Activated CD8-positive, alpha-beta memory T cell treated with anti-CD3 and anti-CD28 coated beads for 4 hours (primary cell): Measurements from ENCODE around the gene FAM153A.
"Not testable (repeated sequence)": the region's sequence is repeated elsewhere in the genome, so short reads cannot be mapped to it uniquely, and the experiment has no call there.

Source experiments
- DNase-seq, 2 donors: peaks; one replicate each; pipeline ENCODE4 v3.0.0-alpha.2; 2020; ENCODE audit warnings: low read depth in 2 of 2

Gene FAM153A

DNA sequence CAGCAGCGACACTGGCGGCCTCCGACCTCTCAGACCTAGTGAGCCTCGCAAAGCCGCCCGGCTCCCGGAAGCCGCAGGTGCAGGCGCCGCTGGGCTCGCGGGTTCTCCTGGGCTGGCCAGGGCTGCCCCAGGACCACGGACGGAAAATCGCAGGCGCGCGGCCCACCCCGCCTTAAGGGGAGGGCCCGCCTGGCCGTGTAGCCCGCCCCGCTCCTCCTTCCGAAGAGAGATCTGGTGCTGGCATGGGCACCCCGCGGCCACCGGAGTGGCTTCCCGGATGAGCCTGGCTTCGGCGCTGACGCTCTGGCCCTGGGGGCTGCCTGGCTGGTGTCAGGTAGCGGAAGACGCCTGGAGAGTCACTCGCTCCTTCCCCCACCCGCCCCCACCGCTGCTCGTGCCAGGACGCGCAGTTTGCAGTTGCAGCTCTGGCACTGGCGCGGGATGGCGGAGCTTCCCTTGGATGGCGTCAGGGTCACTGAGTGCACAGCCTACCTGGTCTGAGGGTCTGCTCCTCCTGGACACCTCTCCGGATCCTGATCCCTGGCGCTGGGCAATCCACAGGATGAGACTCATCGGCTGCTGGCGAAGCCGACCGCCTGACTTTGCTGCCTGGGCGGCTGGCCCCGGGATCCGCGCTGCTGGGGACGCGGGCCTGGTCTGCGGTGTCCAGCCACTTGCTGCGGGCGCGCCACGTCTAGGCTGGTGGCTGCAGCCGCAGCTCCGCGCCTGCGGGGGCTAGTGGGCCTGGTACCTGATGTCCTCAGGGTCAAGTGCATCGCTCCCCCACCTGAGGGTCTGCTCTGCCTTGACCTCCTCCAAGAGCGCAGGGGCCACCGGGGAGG is at the start of gene FAM153A:
TSS of gene FAM153A (minus strand) at position 108 of the 842 bp plus-strand sequence.
- not testable (repeated sequence) for DNase-seq

DNA sequence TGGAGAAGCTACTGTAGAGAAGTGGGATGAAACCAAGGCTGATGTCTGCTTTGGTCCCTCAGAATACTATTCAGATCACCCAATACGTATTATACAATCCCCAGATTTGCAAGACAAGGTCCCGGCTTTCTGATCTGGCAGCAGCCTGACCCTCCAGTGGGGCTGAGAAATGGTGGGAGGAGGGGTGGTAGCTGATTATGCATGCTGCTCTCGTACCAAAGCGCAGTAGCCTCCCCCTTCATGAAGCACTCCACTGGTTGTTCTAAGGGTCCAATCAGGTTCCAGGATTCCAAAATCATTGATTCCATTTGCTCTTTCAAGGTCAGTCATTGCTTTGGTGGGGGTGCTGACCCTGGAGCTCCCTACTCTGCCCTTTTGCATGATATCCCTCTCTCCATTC is 49.6 kb upstream of the FAM153A start:
- not testable (repeated sequence) for DNase-seq

DNA sequence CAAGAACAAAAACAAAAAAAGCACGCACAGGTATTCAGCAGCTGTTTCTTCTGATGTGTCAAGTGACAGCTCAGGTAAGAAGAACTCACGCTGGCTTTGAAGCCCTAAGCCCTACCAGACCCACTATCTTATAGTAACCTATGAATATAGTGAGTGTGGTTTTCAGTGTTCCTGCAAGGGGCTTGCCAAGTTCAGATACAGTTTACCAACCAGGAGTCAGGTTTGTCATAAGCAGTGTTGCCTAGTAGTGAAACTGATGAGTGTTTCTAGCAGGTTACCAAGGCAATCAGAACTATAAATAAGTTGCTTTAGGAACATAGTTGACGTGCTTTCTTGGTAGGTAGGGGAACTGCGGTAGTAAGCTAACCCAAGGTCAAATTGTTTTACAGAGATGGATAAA is 43.4 kb upstream of the FAM153A start:
- not testable (repeated sequence) for DNase-seq

DNA sequence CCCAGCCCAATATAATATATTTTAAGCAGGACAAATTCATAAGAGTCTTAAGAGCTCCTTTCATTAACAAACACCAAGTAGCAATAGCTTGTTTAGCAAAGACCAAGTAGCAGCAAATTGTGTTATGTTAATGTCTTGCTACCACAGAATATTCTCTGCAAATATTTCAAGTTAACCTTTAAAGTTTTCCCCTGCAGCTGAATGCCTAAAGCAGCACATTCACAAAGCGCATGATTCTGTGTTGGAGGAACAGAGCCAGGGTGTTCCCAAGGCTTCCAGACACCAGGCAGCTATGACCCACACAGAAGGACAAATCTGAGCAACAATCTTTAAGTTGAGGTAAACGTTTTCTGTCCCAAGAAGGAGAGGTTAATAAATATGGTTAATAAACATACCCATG is 42.1 kb upstream of the FAM153A start:
- not testable (repeated sequence) for DNase-seq

DNA sequence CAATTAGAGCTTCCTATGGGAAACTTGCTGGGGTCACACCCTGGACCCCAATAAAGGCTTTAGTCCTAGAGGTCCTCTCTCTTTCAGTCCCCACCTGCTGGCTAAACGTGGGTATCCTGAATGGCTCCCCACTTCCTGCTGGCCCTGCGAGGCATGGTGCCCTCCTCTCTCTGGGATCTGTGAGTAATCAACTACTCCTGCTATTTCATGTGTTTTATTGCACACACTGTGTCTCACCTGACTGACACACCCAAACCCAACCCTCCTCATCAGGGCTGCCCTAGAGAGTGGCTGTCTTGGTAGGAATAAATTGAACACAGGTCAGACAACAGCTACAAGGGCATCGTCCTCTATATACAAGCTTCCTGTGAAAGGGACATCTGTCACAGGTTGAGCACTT is 39.8 kb upstream of the FAM153A start:
- DNase-seq, result not testable (repeated sequence)

DNA sequence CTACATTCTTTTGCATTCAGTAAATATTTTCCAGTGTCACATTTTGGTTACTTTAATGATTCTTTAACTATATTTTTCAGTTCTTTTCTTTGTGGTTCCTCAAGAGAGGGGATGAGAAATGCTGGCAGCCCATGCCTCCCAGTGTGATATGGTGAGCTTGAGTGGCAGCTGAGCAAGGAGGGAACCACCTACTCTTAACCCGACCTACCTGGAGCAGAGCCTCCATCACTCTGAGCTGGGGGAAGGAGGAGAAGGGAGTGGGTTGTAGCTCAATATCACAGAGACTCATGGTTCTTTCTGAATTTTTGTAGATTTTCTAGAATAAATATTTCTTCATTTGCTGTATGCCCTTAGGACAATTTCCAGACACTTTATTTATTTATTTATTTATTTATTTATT is 37.0 kb upstream of the FAM153A start:
- DNase-seq, result not testable (repeated sequence)

DNA sequence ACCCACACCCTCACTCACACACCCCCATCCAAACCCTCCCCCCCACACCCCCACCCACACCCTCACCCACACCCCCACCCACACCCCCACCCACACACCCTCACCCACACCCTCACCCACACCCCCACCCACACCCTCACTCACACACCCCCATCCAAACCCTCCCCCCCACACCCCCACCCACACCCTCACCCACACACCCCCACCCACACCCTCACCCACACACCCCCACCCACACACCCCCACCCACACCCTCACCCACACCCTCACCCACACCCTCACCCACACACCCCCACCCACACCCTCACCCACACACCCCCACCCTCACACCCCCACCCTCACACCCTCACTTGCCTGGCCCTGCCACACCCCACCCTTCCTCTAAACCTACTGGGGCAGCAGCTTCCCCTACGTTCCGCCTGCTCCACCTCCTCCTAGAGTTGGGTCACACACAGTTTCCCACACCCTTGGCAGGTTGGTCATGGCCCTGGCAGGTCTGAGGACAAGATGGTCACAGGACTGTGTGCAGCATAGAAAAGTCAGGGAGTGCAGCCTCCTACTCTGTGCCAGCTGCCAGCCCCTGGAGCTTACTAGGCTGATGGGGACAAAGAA is 30.2 kb upstream of the FAM153A start:
- not testable (repeated sequence) for DNase-seq

DNA sequence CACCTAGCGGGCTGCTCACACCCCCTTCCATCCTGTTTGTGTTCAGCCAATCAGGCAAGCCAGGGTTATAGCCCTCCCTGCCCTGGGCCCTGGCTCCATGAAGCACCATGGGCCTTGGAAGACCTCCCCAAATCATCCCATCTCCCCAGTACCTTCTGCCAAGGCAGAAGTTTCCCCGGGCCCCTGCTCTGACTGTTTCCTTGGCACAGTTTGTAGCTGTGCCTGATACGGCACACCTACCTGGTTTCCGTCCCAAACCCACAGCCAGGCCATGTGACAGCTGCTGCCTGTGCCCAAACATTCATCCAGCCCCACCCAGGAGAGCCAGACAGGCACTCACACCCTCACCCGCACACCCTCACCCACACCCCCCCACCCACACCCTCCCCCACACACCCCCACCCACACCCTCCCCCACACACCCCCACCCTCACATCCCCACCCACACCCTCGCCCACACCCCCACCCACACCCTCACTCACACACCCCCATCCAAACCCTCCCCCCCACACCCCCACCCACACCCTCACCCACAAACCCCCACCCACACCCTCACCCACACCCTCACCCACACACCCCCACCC is 29.6 kb upstream of the FAM153A start:
- DNase-seq, result not testable (repeated sequence)

DNA sequence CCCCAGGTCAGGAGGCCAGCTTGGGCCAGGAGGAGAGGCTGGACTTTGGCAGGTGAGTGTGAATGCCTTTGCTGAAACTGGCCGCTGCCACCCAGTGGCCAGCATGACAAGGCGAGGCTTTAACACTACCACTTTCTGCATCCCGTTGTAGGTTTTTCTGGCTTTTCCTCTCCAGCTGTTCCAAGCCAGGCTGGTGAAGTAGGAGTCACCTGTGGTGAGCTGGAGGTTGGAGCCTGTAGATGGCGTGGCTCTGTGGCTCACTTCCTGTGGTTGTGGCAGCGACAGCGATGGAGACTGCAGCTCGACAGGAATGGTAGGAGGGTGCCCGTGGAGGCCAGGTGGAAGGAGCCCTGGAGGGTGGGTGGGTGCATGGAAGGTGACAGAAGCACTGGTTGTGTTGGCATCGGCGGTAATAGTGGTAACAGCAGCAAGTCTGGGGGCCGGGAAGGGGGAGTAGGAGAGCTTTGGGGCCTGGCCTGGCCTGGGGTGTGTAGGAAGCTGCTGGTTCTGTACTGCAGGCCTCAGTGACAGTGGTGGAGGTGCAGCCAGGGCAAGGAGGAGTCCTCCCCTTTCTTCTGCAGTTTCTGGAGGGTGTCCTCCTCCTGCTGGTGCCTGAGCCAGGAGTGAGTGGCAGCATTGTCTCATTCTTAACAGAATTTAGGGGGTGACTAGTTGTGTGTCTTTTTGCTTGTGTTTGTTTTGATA is 26.7 kb upstream of the FAM153A start:
- DNase-seq, result not testable (repeated sequence)

DNA sequence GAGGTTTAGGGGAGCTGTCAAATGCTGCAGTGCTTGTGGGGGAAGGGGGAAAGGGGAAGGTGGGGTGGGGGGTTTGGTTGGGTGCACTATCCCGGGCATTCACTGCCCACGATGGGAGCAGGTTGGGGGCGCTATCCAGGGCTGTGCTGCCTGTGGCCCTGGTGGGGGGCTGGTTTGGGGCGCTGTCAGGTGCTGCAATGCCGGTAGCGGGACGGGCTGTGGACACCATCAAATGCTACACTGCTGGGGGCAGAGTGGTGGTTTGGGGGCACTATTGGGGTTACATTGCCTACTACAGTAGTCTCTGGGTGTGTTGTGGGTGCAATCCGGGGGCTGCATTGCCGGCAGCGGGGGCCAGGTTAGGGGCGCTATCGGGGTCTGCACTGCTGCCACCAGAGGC is 25.7 kb upstream of the FAM153A start:
- not testable (repeated sequence) for DNase-seq

DNA sequence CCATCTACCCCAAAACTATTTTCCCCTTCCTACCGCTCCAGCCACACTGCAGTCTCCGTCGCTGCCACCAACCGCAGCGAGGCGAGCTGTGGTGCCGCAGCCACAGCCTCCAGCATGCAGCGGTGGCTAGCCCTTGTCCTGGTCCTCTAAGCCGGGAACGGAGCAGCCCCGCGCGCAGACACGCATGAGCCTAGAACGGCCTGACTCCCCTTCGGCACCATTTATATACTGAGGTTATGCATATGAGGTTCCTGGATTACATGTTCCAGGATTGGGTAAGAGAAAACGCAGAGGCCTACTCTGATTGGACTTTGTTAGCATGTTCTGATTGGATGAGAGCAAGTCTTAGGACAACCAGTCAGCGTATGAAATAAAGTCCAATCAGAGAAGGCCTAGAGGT is 24.6 kb upstream of the FAM153A start:
- not testable (repeated sequence) for DNase-seq

DNA sequence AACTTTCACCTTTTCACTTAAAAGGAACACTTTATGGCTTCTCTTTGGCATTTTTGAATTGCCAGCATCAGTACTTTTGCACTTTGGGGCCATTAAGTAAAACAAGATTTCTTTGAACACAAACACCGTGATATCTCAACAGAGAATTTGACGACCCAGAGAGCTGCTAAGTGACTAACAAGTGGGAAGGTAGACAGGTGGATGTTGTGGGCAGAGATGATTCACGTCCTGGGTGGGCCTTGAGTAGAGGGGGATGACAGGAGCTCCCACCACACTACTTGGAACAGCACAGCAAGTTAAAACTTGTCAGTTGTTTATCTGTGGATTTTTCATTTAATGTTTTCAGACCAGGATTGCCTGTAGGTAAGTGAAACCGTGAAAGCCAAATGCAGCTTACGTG is 18.7 kb upstream of the FAM153A start:
- DNase-seq, result peak in 1 of 2 donors; percentile 12

DNA sequence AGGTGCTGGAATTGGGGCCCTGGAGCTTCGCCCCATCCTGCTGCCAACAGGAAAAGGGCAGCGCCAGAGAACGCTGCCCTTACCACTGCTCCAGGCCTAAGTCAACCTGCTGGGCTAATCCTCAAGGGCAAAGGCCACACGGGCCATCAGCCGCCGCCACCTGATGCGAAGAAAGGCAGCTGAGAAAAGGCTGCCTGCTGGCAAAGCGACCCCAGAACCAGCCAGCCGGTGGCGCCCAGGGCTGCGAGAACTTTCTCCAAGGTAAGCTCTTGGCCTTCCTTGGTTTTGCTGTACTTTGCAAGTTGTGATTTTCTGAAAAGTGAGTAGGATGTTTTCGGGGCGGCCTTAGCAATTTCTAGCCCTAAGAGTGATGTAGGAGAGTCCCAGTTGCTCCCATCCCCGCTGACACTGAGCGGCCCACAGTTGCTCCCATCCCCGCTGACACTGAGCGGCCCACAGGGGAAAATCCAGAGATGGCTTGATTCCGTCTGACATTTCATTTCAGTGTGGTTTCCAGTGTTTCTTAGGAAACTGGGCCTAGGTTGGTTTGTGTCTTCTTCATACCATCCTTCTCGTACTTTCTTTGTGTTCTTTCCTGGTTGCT is 15.6 kb upstream of the FAM153A start:
- not testable (repeated sequence) for DNase-seq

DNA sequence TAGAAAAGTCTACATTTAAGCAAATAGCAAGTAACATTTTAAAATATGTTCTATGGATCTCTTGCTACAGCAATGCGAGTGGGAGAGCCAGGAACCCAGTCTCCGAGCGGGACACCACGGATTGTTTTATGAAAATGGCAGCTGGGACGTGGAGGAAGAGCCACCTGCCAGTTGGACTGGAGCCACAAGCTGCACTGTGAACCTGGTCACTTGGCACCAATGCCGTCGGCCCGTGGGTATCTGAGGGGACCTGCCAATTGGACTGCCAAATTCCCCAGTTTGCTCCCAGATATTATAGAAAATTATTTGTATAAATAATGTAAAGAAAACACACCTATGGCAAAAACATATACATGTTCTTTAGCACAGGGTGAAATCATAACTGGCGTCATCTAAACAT is 10.6 kb upstream of the FAM153A start:
- not testable (repeated sequence) for DNase-seq

DNA sequence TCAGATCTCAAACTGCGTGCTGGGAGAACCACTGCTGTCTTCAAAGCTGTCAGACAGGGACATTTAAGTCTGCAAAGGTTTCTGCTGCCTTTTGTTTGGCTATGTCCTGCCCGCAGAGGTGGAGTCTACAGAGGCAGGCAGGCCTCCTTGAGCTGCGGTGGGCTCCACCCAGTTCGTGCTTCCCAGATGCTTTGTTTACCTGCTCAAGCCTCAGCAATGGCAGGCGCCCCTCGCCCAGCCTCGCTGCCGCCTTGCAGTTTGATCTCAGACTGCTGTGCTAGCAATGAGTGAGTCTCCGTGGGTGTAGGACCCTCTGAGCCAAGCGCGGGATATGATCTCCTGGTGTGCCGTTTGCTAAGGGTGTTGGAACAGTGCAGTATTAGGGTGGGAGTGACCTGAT is 8.9 kb upstream of the FAM153A start:
- DNase-seq, result not testable (repeated sequence)

DNA sequence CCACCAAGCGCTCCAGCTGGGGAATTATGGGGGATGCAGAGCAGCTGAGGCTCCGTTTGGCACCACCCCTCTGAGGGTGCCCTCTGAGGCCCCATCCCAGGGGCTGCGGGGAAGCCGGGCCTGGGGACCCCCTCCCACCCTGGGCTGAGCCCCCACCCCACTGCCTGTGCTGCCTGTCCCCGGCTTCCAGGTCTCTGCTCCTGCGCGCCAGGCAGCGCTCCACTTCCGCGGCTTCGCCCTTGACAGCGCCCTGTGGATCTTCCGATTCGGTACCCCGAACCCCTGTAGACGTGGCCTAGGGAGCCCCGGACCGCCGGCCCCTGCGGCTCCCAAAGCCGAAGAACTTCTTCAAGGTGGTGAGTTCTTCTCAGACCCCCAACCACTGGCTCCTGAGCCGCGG is 530 bp downstream of the FAM153A start:
- not testable (repeated sequence) for DNase-seq

DNA sequence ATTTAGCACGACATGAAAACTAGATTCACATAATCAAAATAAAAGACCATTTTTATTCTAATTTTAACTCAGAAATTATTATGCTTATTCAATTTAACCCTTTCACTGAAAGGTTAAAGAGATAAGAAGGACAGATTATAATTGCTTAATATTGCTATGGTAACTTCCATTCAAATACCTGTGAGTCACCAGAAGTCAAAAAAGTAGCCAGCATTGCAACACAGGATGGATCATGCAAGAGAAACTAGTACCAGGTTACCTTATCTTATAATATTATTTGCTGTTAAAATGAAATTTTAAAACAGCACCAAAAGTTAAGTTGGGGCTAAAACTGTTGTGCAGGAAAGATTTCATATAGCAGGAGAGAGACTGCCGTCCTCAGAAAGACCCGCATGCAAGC is 11.5 kb downstream of the FAM153A start:
- not testable (repeated sequence) for DNase-seq

DNA sequence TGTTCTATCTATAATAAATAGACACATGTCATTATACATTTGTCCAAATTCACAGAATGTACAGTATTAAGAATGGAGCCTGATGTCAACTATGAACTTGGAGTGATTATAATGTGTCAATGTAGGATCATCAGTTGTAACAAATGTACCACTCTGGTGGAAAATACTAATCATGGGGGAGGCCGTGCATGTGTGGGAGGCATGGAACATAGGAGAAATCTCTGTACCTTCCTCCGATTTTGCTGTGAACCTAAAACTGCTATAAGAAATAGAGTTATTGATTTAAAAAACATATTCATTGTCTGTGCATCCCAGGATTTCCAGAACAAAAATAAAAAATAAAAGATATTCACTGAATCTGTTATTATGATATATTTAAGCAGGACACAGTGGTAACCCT is 12.1 kb downstream of the FAM153A start:
- peak in 1 of 2 donors; percentile 25 for DNase-seq

DNA sequence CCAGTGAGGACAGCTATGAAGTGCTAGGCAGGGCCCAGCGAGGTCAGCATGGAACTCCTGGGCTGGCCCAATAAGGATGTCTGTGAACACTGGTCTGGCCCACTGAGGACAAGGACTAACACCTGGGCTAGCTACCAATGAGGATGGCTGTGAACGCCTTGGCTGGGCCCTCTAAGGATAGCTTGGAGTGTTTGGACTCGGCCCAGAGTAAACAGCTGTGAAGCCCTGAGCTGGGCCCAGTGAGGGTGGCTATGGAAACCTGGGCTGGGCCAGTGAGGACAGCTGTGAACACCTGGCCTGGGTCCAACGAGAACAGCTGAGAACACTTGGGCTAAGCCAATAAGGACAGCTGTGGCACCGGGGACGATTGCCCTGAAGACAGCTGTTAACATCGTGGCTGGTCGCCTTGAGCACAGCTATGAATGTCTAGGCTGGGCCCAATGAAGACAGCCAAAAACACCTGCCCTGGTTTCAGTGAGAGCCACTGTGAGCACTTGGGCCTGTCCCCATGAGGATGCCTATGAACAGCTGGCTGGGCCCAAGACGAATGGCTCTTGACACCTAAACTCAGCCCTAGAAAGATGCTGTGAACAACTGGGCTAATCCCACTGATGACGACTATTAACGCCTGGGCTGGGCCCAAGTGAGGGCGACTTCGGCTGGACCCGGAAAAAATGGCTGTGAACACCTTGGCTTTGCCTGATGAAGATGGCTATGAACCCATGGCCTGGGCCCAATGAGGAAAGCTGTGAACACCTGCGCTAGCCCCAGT is 18.8 kb downstream of the FAM153A start:
- not testable (repeated sequence) for DNase-seq

DNA sequence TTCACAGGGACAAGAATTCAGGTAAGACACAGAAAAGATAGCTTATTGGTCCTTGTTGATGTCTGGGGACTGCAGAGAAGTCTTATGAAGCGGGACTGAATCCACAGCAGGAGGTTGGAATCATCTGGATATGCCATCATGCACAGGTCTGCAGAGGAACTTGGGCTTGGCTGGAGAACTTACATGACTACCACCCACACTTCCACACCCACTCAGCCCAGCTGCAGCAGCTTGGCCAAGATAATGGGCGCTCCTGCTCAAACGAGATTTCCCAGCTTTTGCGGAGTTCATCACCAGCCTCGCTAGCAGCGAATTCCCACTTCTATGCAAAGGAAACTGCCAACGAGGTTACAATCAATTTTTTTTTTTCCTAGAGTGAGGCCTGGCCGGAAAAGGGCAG is 21.7 kb downstream of the FAM153A start:
- DNase-seq, result not testable (repeated sequence)

DNA sequence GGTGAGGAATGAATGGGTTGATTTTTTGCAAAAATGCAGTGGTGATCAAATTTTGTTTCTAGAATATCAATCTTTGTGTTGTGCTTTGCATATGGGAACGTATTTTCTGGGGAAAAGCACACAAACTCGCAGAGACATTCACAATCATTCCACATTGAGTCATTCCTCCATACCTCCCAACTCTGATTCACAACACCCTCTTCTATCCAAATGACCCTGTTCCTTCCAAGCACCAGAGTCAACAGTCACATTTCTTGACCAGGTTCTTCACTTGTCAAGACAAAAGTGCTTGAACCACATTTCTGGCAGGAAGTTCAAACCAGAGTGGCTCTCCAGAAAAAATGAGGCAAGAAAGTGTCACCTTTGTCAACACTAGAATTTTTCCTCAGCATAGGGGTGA is 35.3 kb downstream of the FAM153A start:
- DNase-seq, result not testable (repeated sequence)
